Measurements from ENCODE around the gene PABPC1L.

Gene PABPC1L

DNA sequence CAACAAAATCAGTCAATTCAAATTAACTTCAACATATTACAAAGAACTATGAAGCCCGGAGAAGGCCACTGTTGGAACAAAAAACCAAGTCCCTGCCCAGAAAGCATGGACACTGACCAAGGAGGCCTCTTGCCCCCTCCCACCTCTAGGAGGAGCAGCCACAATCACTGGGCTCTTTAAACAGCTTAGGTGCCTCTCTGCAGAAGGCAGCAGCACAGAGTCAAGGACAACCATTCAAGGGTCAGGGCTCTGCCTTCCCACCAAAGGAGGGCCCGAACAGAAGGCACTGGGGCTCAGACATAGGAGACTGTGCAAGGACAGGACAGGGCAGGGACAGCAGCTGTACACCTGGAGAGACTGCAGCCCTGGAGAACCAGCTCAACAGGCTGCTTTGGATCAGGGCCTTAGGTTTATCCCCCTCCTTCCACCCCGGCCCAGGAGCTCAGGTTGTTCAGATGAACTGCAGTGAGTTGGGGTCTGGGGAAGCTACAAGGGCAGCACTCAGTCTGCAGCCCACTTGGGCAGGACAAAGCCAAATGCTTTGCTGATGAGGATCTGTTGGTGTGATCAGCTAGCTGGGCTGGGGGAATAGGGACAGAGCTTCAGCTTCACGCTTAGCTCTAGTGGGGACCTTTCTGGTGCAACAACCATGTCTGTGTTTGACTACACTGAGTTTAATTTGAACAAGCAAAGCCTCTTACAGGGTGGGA is 32.6 kb downstream of the PABPC1L start:
- no peak for DNase-seq (ENCODE audit: low spot score)

GRCh38 chr20:44943828-44944227 is 34.0 kb downstream of the PABPC1L start:
- DNase-seq (ENCODE audit: low spot score), result no peak

- no peak for DNase-seq (ENCODE audit: low spot score)
These were observed 35.4 kb downstream of the PABPC1L start for GRCh38 chr20:44945261-44945660.

DNA sequence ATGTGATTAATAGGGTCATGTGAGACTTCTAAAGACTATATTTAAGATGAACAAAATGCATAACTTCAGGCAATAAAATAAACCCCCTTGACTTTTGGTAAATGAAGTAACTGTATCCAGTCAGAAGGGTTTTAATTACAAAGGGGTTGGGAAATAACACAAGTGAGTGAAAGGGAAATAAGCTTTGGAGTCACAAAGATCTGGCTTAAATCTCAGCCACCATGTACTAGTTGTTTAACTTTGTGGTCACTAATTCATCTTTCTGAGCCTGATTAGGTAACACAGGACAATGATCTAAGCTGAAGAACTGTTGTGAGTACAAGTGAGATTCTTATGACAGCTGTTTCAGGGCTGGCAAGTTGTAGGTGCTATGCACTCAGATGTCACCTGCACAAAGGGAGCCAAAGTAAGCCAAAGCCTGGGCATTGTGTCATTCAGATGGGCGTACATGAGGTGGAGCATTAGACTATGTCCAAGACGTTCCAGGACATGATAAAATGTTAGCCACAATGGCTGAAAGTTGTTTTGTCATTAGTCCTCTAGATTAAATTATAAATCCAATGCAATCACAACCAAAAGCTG is 36.5 kb downstream of the PABPC1L start:
- DNase-seq (ENCODE audit: low spot score), result no peak

- no peak for DNase-seq (ENCODE audit: low spot score)
These were observed 38.2 kb downstream of the PABPC1L start for GRCh38 chr20:44948107-44948506.

- DNase-seq (ENCODE audit: low spot score), result no peak
These were observed 38.7 kb downstream of the PABPC1L start for GRCh38 chr20:44948513-44948912.

- DNase-seq (ENCODE audit: low spot score), result no peak
These were observed 40.5 kb downstream of the PABPC1L start for GRCh38 chr20:44950368-44950767.

DNA sequence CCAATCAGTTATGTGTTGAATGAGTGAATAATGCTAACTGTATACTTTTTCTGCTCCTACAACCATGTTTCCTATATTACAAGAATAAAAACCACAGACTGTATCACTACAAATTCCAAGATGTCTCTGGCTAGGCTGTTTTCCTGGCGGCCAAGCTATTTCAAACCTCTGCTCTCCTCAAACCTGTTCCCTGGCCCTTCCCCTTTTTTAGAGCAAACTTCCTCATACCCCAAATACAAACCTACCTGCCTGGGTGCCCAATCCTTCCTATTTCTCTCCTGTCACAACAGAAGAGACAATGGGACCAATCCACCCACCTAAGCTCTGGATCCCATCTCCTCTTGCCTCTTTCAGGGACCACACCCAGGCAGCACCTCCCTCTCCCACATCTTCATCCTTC is 42.9 kb downstream of the PABPC1L start:
- DNase-seq (ENCODE audit: low spot score), result no peak

DNA sequence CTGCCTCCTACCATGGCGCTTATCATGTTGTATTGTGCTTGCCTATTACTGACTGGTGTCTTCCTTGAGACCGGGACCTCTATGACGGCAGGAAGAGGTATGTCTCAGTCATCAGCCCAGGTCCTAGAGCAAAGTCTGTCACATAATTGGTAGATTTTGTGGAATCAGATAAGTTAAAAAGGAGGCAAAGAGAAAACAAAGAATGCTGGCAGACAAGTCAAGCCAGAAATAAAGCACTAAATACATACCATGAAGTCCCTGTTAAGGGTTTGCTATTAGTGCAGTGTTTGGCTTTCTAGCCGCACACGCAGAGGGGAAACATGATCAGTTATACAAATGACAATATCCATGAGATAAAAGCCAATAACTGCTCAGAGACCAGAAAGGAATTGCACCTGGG is 44.4 kb downstream of the PABPC1L start:
- DNase-seq (ENCODE audit: low spot score), result no peak

DNA sequence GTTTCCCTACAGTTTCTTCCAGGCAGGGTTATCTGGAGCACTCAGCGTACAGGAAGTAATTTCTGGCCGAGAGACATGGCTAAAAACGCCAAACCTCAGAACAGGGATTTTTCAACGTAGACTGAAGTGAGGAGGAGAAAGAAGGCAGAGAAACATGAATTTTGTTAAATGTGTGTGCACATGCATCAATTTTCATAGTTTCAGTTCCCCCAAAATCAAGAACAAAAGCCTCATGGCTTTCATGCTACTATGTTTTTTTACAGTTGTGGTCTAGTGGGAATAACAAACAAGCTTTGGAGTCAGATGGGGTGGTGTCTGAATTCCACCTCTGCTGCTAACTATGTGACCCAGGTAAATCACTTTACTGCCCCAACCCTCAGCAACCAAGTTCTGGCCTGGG is 45.4 kb downstream of the PABPC1L start:
- DNase-seq (ENCODE audit: low spot score), result no peak

- DNase-seq (ENCODE audit: low spot score), result no peak
These were observed 46.5 kb downstream of the PABPC1L start for GRCh38 chr20:44956410-44956809.

DNA sequence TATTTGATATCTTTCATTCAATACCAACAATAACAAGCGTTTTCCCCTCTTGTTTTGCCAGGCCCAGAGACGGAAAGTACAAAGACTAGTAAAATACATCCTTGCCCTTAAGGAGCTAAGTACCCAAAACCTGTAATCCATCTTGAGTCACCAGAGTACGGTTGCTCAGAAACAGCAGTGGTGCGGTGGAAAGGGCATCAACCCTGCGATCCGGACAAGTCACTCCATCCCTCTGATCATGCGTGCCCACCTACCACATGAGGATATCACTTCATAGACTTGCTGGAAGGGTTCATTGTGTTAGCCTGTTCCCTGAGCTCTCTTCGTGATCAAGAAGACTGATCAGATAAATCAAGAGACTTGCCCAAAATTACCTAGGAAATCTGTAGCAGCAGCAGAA is 48.4 kb downstream of the PABPC1L start:
- no peak for DNase-seq (ENCODE audit: low spot score)

DNA sequence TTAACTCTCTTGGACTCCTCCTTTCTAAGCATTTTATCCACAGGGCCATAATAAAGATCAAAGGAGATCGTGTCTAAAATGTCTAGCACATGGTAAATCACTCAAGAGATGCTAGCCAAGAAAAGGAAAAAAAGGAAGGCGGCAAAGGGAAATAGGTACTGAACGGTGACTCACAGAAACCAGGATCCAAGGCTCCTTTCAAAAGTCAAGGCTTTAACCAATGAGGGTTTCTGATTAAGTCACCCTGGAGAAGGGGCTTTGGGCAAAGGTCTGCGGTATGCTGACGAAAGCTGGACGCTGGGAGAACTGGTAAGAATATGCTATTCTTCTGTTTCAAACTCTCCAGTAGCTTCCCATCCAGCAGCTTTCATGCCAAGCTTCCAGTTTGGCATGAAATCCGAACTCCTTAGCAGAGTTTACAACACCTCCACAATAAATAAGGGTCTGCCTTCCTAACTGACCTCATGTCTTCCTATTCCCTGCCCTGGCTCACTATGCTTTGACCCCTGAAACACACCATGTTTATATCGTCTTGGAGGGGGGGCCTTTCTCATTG is 49.3 kb downstream of the PABPC1L start:
- DNase-seq (ENCODE audit: low spot score), result peak; percentile 23

DNA sequence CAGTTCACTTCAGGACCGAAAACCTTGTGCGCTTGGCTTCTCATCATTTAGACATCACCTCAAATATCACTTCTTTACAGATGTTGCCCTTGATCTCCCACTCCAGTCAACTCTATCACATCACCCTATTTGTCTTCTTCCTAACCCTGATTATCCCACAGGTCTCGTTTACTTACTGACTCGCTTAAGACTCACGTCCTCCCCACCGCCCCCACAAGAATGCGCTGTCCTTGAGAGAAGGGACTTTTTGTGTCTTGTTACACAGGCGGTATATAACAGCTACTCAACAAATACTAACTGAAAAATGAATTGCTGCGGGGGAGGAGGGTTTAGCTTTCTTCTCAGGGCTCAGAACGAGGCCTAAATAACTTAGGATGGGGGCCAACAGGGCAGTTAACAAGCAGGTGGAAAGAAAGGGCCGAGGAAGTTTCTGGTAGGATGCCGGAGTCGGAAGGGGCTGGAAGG is 49.8 kb downstream of the PABPC1L start:
- DNase-seq (ENCODE audit: low spot score), result peak; percentile 72

DNA sequence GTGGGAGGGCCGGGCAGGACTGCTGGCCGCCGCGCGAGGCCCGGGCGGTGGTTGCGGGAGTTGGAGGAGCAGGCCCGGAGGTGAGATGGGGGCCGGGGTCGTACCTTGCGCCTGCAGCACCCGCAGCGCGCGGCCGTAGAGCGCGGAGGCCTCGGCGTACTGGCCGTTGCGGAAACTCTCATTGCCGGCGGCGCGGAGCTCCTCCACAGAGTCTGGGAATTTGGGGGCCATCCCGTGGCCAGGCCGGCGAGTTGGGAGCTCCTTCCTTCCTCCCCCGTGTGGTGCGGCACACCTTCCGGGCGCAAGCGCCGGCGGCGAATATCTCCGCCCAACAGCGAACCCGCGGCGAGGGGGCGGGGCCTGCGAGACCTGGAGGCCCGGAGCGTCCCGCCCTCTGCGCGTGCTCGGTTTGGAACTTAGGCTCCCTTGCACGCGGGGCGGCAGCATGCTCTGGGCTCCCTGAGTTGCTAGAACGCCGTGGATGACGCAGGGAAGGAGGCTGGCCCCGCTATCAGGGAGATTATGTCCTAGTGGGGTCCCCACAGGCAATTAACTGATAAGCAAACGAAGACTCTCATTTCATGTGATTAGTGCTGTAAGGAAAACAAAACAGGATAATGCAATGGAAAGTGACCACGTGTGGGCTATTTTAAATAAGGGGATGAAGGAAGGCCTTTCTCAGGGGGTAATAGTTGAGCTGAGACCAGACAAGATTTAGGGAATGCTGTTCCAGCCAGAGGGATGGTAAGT is 50.4 kb downstream of the PABPC1L start, which contains the start of gene TOMM34:
Gene TOMM34 (minus strand): TSS at position 295 of the 750 bp plus-strand sequence. CDS start 64 bp downstream, at position 231.
- DNase-seq (ENCODE audit: low spot score), result peak; percentile 98

DNA sequence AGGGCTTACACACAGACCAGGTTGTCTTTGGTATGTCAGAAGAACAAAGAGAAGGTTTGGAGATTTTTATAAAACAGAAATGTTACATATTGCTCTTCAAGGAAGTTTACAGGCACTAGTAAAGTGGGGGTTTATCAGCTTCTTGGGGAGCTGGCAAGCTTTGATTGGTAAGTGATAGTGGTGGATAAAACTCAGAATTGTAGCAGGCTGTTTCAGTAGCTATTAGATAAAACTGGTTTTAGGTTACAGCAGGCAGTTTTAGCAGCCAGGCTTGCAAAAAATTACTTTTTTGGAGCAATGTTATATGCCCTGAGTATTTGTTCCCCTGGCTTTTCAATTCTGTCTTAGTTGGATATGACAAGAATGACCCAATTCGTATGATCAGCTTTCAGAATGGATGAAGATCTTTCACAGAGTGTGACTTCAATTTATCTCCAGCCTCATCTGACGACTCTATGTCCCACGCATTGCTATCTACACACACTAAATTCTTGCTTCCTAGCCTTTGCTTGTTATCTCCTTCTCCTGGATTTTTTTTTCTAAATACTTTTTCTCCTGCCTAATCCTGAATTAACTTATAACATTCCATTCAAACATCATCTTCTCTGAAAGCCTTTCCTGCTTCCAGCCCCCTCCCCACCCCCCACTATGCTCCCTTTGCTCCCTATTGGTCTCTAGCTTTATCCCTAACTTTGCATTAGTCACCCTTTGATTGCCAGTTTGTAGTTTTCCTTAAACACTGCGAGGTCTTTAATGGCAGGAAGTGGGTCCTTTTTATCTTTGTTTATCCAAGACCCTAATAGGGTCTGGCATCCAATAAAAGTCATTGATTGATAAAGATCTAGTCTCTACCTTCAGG is 51.4 kb downstream of the PABPC1L start:
- peak; percentile 67 for DNase-seq (ENCODE audit: low spot score)

DNA sequence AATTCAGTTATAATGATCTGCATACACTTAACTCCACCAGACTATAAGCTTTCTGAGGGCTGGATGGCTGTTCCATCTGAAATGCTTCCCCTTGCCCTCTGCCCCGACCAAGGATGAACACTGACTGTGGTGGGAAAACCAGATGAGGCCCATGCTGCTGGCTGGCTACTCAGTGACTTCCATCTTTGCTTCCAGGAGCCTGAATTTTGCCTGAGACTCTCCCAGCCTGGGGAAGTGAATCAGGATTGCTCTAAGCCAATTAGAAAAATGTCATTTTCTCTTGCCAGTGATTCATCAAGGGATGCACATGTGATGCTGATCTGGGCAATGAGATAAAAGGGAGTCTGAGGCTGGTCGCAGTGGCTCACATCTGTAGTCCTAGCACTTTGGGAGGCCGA is 52.0 kb downstream of the PABPC1L start:
- DNase-seq (ENCODE audit: low spot score), result peak; percentile 71

GRCh38 chr20:44962483-44962882 is 52.6 kb downstream of the PABPC1L start:
- DNase-seq (ENCODE audit: low spot score), result no peak

DNA sequence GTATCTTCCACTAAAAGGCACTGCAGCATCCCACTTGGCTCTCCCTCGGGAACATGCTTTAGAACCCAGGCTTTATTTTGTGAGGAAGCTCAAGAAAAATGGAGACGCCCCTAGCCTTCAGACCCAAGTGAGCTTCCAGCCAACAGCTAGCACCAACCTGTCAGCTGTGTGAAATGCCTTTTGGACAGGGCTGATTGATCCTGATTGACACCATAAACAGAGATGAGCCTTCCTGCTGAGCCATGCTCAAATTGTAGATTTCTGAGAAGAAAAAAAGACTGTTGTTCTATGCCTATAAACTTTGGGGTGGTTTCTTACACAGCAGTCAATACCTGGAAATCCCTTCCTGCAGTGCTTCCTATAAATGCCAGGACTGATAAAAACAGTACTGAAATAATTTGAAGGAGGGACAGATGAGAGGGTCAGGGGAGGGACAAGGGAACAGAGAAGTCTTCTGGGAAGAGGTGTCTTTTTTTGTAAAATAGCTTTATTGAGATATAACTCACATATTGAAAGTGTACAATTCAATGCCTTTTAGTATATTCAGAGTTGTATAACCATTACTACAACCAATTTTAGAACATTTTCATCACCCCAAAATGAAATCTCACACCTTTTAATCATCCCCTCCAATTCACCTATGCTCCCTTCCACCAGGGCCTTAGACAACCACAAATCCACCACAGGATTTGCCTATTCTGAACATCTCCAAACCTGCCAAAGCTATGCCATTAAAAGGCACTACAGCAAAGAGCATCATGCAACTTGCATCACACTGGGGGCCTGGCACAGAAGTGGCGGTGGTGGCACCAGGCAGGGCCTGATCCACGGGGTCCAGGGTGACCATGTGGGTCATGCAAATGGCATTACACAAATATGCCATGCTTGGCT is 53.7 kb downstream of the PABPC1L start:
- DNase-seq (ENCODE audit: low spot score), result no peak

GRCh38 chr20:44965651-44966029 is 55.8 kb downstream of the PABPC1L start:
- DNase-seq (ENCODE audit: low spot score), result no peak

All from SW480 (cell line).